T-helper 2 cell treated with Interferon-gamma antibody and Interleukin-4, amounts not matched to agents 5 μg/mL and 100 μg/mL, for 36 hours (primary cell): Measurements from ENCODE around the gene CTIF.

Experiments used
- DNase-seq: peaks from one replicate; pipeline ENCODE4 v3.0.0; 2021; ENCODE audit warnings: low spot score
- H3K27ac Mint-ChIP-seq: one replicate; pipeline ENCODE4 v1.8.0; 2021; ENCODE audit warnings: mild to moderate bottlenecking, mixed read lengths
- H3K27me3 Mint-ChIP-seq: one replicate; pipeline ENCODE4 v1.8.0; 2021; ENCODE audit warnings: low read depth, mixed read lengths
- H3K36me3 Mint-ChIP-seq: one replicate; pipeline ENCODE4 v1.8.0; 2021; ENCODE audit warnings: low read depth, mixed read lengths
- H3K4me1 Mint-ChIP-seq: one replicate; pipeline ENCODE4 v1.8.0; 2021; ENCODE audit warnings: low read depth, mixed read lengths
- H3K4me3 Mint-ChIP-seq: one replicate; pipeline ENCODE4 v1.8.0; 2022; ENCODE audit warnings: mild to moderate bottlenecking, moderate library complexity, mixed read lengths
- H3K9me3 Mint-ChIP-seq: one replicate; pipeline ENCODE4 v1.8.0; 2021; ENCODE audit warnings: mixed read lengths

The CTIF gene

GRCh38 chr18:48581206-48581605 lies 42.4 kb downstream of the CTIF start:
- Mint-ChIP-seq H3K4me3 (no peak overlapping the region), H3K27me3 (no peaks in the 10 kb centered on the region), H3K9me3 (no peaks in the 10 kb centered on the region), H3K36me3 (no peaks in the 10 kb centered on the region), H3K27ac (no peak overlapping the region), H3K4me1 (no peaks in the 10 kb centered on the region)
- no peak for DNase-seq

GRCh38 chr18:48581941-48582340 lies 43.1 kb downstream of the CTIF start:
- no peaks in the 10 kb centered on the region for H3K36me3 Mint-ChIP-seq
- no peak for DNase-seq
- H3K27me3 Mint-ChIP-seq: no peaks in the 10 kb centered on the region
- no peak overlapping the region for H3K4me3 Mint-ChIP-seq
- H3K9me3 Mint-ChIP-seq: no peaks in the 10 kb centered on the region
- H3K27ac Mint-ChIP-seq: no peak overlapping the region
- H3K4me1 Mint-ChIP-seq: no peaks in the 10 kb centered on the region

- no peak overlapping the region for H3K4me3 Mint-ChIP-seq
- H3K9me3 Mint-ChIP-seq: no peaks in the 10 kb centered on the region
- DNase-seq: no peak
- H3K27me3 Mint-ChIP-seq: no peaks in the 10 kb centered on the region
- H3K36me3 Mint-ChIP-seq: no peaks in the 10 kb centered on the region
- H3K4me1 Mint-ChIP-seq: no peaks in the 10 kb centered on the region
- no peak overlapping the region for H3K27ac Mint-ChIP-seq
Measured at GRCh38 chr18:48582946-48583345, 44.1 kb downstream of the CTIF start.

- Mint-ChIP-seq H3K4me1 (no peaks in the 10 kb centered on the region), H3K27me3 (peaks cover 1% of the 10 kb centered on the region), H3K4me3 (no peak overlapping the region), H3K27ac (no peak overlapping the region), H3K9me3 (no peaks in the 10 kb centered on the region), H3K36me3 (no peaks in the 10 kb centered on the region)
- no peak for DNase-seq
Measured at GRCh38 chr18:48583573-48583972, 44.7 kb downstream of the CTIF start.

- no peaks in the 10 kb centered on the region for H3K4me1 Mint-ChIP-seq
- no peak overlapping the region for H3K27ac Mint-ChIP-seq
- H3K27me3 Mint-ChIP-seq: peaks cover 1% of the 10 kb centered on the region
- DNase-seq: no peak
- H3K4me3 Mint-ChIP-seq: no peak overlapping the region
- no peaks in the 10 kb centered on the region for H3K9me3 Mint-ChIP-seq
- H3K36me3 Mint-ChIP-seq: no peaks in the 10 kb centered on the region
Measured at GRCh38 chr18:48589797-48590519, 51.1 kb downstream of the CTIF start.

GRCh38 chr18:48590678-48591077 lies 51.8 kb downstream of the CTIF start:
- H3K27ac Mint-ChIP-seq: no peak overlapping the region
- H3K27me3 Mint-ChIP-seq: peaks cover 1% of the 10 kb centered on the region
- no peaks in the 10 kb centered on the region for H3K4me1 Mint-ChIP-seq
- no peaks in the 10 kb centered on the region for H3K36me3 Mint-ChIP-seq
- no peak overlapping the region for H3K4me3 Mint-ChIP-seq
- no peaks in the 10 kb centered on the region for H3K9me3 Mint-ChIP-seq
- no peak for DNase-seq

- Mint-ChIP-seq H3K9me3 (no peaks in the 10 kb centered on the region), H3K36me3 (no peaks in the 10 kb centered on the region), H3K4me1 (no peaks in the 10 kb centered on the region), H3K4me3 (no peak overlapping the region), H3K27me3 (peaks cover 1% of the 10 kb centered on the region), H3K27ac (no peak overlapping the region)
- no peak for DNase-seq
Measured at GRCh38 chr18:48592540-48593171, 53.8 kb downstream of the CTIF start.

GRCh38 chr18:48594471-48595094 lies 55.8 kb downstream of the CTIF start:
- Mint-ChIP-seq H3K9me3 (no peaks in the 10 kb centered on the region), H3K27ac (no peak overlapping the region), H3K36me3 (no peaks in the 10 kb centered on the region), H3K27me3 (no peaks in the 10 kb centered on the region), H3K4me3 (no peak overlapping the region), H3K4me1 (no peaks in the 10 kb centered on the region)
- DNase-seq: no peak

GRCh38 chr18:48595703-48596218 lies 56.9 kb downstream of the CTIF start:
- Mint-ChIP-seq H3K4me3 (no peak overlapping the region), H3K4me1 (no peaks in the 10 kb centered on the region), H3K9me3 (no peaks in the 10 kb centered on the region), H3K27ac (no peak overlapping the region), H3K36me3 (no peaks in the 10 kb centered on the region), H3K27me3 (no peaks in the 10 kb centered on the region)
- DNase-seq: no peak

GRCh38 chr18:48597110-48597509 lies 58.3 kb downstream of the CTIF start:
- Mint-ChIP-seq H3K36me3 (no peaks in the 10 kb centered on the region), H3K27me3 (no peaks in the 10 kb centered on the region)

GRCh38 chr18:48597671-48598070 lies 58.8 kb downstream of the CTIF start:
- H3K9me3 Mint-ChIP-seq: no peaks in the 10 kb centered on the region
- no peak for DNase-seq
- no peaks in the 10 kb centered on the region for H3K36me3 Mint-ChIP-seq
- H3K4me1 Mint-ChIP-seq: no peaks in the 10 kb centered on the region
- no peak overlapping the region for H3K27ac Mint-ChIP-seq
- H3K4me3 Mint-ChIP-seq: no peak overlapping the region
- H3K27me3 Mint-ChIP-seq: no peaks in the 10 kb centered on the region

More at GRCh38 chr18:48597110-48597509, 58.3 kb downstream of the CTIF start:
- Mint-ChIP-seq H3K4me1 (no peaks in the 10 kb centered on the region), H3K27ac (no peak overlapping the region), H3K4me3 (no peak overlapping the region), H3K9me3 (no peaks in the 10 kb centered on the region)
- DNase-seq: no peak

GRCh38 chr18:48599391-48599790 lies 60.6 kb downstream of the CTIF start:
- no peak overlapping the region for H3K27ac Mint-ChIP-seq
- no peaks in the 10 kb centered on the region for H3K27me3 Mint-ChIP-seq
- no peaks in the 10 kb centered on the region for H3K9me3 Mint-ChIP-seq
- H3K4me1 Mint-ChIP-seq: no peaks in the 10 kb centered on the region
- H3K36me3 Mint-ChIP-seq: no peaks in the 10 kb centered on the region
- no peak overlapping the region for H3K4me3 Mint-ChIP-seq
- no peak for DNase-seq

- H3K36me3 Mint-ChIP-seq: no peaks in the 10 kb centered on the region
- H3K4me1 Mint-ChIP-seq: no peaks in the 10 kb centered on the region
- DNase-seq: no peak
Measured at GRCh38 chr18:48600046-48600445, 61.2 kb downstream of the CTIF start.

GRCh38 chr18:48600456-48601090 lies 61.7 kb downstream of the CTIF start:
- DNase-seq: no peak
- H3K4me3 Mint-ChIP-seq: no peak overlapping the region
- H3K27ac Mint-ChIP-seq: no peak overlapping the region
- H3K4me1 Mint-ChIP-seq: no peaks in the 10 kb centered on the region
- H3K27me3 Mint-ChIP-seq: no peaks in the 10 kb centered on the region
- H3K36me3 Mint-ChIP-seq: no peaks in the 10 kb centered on the region
- H3K9me3 Mint-ChIP-seq: no peaks in the 10 kb centered on the region

More at GRCh38 chr18:48600046-48600445, 61.2 kb downstream of the CTIF start:
- H3K27me3 Mint-ChIP-seq: no peaks in the 10 kb centered on the region
- H3K9me3 Mint-ChIP-seq: no peaks in the 10 kb centered on the region
- H3K27ac Mint-ChIP-seq: no peak overlapping the region
- H3K4me3 Mint-ChIP-seq: no peak overlapping the region
